HL-60 (cell line): ENCODE data around the gene PACSIN1.

Experiments
- DNase-seq, 2 experiments: peaks; one replicate each; pipeline ENCODE4 v3.0.0-alpha.2; 2010 to 2020; ENCODE audit warnings: low read depth in 1 of 2, low spot score in 1 of 2
- H3K27ac ChIP-seq: fragments of 250-450 bp; sonication (Bioruptor Pico); replicated peaks from 2 replicates; pipeline ENCODE4 v1.5.1; 2020; ENCODE audit warnings: mild to moderate bottlenecking, moderate library complexity
- H3K27me3 ChIP-seq: fragments of 250-450 bp; sonication (Bioruptor Pico); 2 replicates; pipeline ENCODE4 v1.5.1; 2021; ENCODE audit warnings: mild to moderate bottlenecking, moderate library complexity; ENCODE audit not compliant: insufficient read depth, poor library complexity, severe bottlenecking
- H3K4me3 ChIP-seq: replicated peaks from 2 replicates; pipeline ENCODE4 v1.5.1; 2011; ENCODE audit warnings: mild to moderate bottlenecking, control low read depth, low read length; ENCODE audit not compliant: insufficient read depth
- CTCF ChIP-seq: IDR thresholded peaks from one replicate; pipeline ENCODE4 v1.5.1; 2011; ENCODE audit warnings: low read length, control low read depth, inconsistent platforms; ENCODE audit not compliant: insufficient read depth
- GABPA ChIP-seq: IDR thresholded peaks from 2 replicates; pipeline ENCODE4 v1.6.1; 2012; ENCODE audit warnings: low read depth
- POLR2AphosphoS5 ChIP-seq: IDR thresholded peaks from 2 replicates; pipeline ENCODE4 v1.6.1; 2012; ENCODE audit warnings: low read depth
- REST ChIP-seq: IDR thresholded peaks from 2 replicates; pipeline ENCODE4 v1.6.1; 2012; ENCODE audit warnings: low read depth; ENCODE audit not compliant: insufficient replicate concordance
- SPI1 ChIP-seq: IDR thresholded peaks from 2 replicates; pipeline ENCODE4 v1.6.1; 2012; ENCODE audit warnings: low read depth, mild to moderate bottlenecking, borderline replicate concordance

PACSIN1 gene

GRCh38 chr6:34557228-34557627 is 91.4 kb downstream of the PACSIN1 start:
- H3K27ac ChIP-seq = no peak overlapping the region
- H3K27me3 ChIP-seq = no peaks in the 10 kb centered on the region
- TF ChIP-seq REST = no peak
- TF ChIP-seq GABPA = no peak
- TF ChIP-seq POLR2AphosphoS5 = no peak
- TF ChIP-seq CTCF = no peak
- TF ChIP-seq SPI1 = no peak
- DNase-seq = no peak
- no peak overlapping the region for H3K4me3 ChIP-seq

- H3K27me3 ChIP-seq = no peaks in the 10 kb centered on the region
Measured at GRCh38 chr6:34558172-34558714, 92.4 kb downstream of the PACSIN1 start.

More at GRCh38 chr6:34558172-34558714, 92.4 kb downstream of the PACSIN1 start:
- H3K4me3 ChIP-seq = no peak overlapping the region
- DNase-seq = no peak
- TF ChIP-seq GABPA (no peak), REST (no peak), POLR2AphosphoS5 (no peak), SPI1 (no peak), CTCF (no peak)
- no peak overlapping the region for H3K27ac ChIP-seq
